GM19397 (cell line): ENCODE data around the gene EXT2.

ENCODE experiments used
- ATAC-seq: cut with Tn5 transposase; IDR thresholded peaks from one replicate; pipeline ENCODE4 v1.9.1; 2021; ENCODE audit warnings: mild to moderate bottlenecking, moderate library complexity; ENCODE audit not compliant: unreplicated experiment

EXT2 gene

GRCh38 chr11:44282620-44283019 lies 187.1 kb downstream of the EXT2 start:
- no peak for ATAC-seq

GRCh38 chr11:44285756-44286155 lies 190.3 kb downstream of the EXT2 start:
- no peak for ATAC-seq

DNA sequence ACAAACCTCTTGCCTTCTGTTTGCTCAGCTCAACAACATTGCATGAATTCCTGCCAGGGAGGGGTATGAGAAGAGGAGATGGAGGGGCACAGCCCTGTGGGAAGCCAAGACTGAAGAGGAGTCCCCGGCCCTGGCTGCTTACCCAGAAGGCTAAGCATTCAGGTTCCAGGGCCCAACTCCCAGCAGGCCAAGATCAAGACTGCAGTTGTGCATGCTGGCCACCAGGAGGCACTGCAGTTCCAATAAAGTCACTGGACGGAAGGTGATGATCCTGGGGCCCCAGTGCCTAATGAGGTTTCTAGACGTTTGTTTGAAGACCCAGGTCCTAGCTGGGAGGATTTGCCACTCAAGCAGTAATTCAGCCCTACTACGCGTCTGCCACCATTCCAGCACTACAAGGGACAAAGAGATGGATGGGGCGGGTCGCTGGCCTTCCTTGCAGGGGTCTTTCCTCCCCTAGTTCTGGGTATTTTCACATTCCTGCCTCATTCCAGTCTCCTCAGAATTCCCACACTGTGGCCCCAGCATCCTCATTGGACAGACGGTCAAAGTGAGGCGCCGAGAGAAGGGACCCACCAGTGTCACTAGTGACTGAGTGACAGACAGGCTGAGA lies 190.9 kb downstream of the EXT2 start:
- no peak for ATAC-seq

DNA sequence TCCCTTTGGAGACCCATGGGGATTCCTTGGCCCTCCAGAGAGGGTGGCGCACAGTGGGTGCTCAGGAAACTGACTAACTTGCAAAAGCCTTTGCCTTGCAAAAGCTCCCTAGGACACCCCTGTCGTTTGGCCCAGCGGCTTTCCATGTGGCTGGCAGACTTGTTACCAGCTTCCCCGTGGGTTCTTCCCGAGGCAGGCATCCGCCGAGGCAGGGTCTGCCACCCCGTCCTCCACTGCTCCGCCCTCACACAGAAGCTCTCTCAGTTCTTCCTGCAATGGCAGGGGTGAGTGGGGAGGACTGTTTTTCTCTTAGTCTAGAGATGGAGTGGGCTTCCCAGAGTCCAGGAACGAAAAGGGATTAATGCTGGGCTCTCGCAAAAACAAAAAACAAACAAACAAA lies 191.4 kb downstream of the EXT2 start:
- no peak for ATAC-seq

- no peak for ATAC-seq
Observed at GRCh38 chr11:44288133-44288526, 192.7 kb downstream of the EXT2 start.

DNA sequence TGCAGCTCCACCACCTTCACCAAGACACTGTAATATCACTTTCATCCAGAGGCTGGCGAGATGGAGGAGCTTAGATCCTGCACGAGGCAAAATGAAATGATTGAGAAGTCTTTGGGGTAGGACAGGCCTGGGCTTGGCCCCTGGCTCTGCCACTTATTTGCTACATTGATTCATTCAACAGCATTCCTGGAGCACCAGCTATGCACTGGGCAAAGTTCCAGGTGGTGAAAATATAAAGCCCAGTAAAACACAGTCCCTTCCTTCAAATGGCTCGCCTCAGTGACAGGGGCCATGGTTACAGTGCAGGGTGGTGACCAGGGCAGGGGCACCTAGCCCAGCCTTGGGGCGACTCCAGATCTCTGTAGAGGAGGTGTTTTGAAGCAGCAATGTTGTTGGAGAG lies 194.7 kb downstream of the EXT2 start:
- no peak for ATAC-seq
